ENCODE measurements around the gene METAP1D.

METAP1D gene

DNA sequence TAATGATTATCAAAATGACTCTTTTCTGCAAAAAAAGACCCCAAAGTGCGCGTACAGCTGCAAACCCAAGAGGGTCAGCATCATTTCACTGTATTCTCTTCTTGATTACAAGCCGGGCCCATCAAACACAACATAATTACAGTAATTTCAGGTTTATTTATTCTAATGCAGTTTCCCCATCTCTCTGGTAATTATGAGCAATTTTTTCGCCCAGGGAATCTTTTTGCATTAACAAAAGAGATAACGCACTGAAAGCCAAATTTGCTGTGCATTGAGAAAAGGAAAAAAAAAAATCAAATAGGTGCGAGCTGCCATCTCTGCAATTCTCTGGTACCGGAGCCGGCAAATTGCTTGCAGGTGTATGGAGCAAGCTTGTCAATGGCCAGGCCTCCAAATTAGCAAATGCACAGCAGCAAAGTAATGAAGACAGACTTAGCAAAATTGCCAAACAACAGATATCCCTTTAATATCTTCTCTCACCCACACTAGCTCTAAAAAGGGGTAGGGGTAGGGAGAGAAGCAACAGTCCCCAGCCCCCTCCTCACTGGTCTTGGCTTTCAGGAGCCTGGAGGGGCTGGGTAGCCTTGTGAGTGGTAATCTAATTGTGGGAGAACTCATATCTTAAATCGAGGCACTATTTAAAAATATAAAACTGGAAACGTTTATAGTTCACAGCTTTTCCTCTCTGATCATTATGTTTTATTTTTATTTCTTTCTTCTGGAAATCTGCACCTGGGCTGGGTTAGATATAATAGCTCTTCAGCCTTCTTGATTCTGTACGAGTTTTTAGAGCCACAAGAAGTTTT, 92.2 kb downstream of the METAP1D start:
- no peak for DNase-seq (ENCODE audit: low read depth in 2 of 2)

DNA sequence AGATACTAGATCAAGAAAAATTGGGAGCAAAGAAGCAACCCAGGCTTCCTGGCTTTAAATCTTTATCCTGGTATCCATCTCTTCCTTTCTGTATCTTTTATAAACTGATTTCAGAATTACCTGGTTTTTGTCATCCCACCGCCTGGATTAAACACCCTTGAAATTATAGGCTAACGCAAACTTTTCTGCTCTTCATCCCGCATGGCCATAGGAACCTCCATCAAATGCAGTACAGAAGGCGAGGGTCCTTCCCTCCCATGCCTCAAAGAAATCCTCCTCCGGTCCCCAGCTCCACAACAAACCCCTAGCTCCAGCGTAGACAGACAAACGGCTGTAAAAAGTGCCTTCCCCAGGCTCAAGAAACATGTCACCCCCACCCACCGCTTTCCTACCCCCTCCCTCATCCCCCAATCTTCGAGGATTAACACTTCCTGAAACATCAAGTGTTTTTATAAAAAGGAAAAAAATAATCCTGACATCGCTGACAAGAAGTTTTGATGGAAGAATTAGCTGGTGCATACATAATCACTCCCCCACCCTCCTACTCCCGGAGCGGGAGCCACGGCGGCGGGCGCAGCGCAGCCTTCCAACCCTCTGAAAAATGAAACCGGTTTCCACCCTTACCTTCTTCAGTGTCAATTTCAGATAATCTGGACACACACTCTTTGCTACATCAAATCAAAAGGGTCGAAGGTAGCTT, 93.1 kb downstream of the METAP1D start:
- DNase-seq (ENCODE audit: low read depth in 2 of 2) = no peak

DNA sequence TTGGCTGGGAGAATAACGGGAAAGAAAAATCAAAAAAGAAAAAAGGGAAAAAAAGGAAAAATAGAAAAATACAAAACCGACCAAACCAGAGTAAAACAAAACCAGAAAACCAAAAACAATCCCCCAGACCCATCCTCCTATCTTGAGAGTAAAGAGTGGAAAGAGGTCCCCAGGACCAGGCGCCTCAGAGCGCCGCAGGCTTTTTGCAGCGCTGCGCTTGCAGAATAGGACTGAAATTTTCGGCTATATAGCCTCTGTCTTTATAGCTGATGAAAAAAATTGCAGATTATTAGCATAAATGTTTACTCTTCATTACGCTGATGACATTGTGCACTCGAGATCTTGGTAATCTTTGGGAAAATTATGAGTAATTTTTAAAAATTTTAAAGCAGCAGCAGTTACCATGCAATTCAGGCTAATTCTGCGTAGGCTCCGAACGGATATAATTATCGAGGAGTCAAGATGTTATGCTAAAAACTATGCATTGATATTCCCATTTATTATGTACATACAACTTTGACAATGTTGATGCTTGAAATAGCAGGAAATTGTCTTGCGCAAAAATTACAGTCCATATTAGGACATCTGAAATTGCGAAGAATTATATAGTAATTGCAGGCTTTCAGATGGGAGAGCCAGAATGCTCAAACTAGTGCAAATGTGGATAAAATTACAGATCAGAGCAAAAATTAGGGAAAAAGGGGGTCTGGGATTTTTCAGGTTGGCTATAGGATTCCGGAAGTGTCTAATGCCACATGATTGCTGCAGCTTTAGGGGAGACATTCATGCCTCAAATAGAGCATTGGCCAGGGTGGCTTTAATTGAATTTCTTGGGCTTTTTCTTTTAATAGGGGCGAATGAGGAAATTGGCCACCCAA, 93.9 kb downstream of the METAP1D start:
- DNase-seq (ENCODE audit: low read depth in 2 of 2) = no peak

DNA sequence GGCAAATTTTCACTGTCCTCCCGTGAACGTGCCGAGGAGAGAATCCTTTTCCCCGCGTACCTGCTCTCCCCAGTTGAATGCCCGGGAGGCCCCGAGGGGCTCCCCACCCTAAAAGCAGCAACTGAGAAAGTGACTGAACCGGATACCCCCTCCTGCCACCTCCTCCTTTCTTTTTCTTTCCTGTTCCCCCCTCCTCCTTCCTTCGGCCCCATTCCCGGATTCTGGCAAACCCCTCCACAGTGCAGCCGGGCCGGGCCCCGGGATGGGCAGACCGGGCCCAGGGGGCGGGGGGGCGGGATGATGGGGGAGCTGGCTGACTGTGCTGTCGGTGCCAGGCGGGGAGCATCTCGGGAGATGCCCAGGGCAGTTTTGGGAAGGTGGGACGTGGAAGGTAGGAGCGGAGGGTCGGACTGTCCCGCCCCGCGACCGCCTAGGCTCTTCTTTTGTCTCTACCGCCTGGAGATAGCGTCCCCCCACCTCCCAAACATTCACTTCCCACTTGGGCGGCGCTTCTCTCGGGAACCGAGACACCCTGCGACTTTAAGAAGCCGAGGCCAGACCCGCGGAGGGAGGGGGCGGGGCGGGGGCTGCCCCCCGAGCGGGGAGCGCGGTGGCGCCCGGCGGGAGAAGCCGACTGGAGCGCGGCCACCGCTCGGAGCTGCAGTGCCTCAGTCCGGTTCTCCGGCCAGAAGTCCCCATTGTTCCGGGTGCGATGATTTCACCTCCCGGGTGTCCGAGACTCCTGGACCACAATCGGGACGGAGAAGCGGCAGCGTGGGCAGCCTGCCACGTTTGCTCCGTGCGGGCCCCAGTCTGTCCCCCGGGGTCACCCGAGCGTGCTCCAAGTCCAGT, 94.8 kb downstream of the METAP1D start:
- no peak for DNase-seq (ENCODE audit: low read depth in 2 of 2)

DNA sequence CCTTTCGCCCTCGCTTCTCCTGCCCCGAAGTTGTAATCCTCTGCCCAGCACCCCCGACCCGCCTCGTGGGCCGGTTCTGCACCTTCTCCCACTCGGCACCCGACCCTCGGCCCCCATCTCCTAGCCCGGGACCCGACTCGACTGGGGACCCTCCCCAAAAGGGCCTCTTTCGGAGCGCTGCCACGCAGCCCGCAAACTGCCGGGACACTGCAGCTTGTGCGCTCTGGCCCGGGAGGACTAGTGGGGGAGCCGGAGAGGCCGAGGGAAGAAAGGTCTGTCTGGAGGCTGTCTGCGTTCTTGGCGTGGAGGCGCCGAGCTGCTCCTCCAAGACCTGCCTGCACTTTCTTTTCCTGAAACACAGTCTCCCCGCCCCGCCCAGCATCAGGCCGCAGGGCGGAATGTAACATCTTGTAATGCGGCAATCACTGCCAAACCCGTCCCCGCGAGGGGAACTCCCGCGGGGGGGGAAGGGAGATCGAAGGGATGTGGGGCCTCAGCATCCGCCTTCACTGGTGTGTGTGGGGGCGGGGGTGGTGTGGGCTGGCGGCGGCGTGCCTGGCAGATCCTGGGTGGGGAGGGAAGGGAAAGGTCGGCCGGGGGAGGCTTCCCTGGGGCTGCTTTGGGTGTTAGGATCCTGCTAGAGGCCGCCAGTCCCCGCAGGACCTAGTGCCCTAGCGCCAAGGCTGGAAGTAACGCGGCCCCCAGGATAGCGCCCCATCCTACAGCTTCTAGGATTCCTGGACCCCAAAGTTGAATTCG, 95.6 kb downstream of the METAP1D start:
- DNase-seq (ENCODE audit: low read depth in 2 of 2) = peak; percentile 48 to 56

DNA sequence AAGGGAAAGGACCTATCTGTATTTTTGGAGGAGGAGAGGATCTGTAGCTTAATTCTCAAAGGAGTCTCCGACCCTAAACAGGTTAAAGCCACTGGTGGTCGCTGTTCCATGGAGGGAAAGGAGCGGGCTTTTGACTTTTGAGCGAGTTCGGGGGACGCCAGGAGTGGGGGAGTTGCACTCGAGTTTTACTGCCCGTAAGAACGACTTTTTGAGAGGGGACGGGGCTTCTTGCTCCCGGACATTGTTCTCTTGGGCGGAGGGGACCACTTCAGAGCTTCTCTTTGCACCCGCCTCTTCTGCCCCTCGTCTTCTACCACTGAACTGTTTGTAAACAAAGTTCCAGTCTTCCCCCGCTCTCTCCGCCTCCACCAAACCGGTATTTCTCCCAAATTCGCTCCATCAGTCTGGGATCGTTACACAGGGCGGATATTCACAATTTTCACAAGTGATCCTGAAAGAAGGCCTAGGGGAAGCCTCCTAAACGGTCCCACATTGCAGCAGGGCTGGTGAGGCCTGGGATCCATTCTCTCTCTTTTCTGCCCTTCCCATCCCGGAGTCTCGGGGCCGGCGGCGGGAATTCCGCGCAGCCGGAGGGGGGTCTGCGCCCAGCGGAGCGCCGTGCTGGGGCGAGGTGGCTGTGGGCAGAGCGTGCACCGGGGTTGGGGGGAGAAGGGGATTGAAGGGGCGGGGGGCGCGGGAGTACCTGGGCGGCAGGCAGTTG, 96.3 kb downstream of the METAP1D start:
- no peak for DNase-seq (ENCODE audit: low read depth in 2 of 2)

DNA sequence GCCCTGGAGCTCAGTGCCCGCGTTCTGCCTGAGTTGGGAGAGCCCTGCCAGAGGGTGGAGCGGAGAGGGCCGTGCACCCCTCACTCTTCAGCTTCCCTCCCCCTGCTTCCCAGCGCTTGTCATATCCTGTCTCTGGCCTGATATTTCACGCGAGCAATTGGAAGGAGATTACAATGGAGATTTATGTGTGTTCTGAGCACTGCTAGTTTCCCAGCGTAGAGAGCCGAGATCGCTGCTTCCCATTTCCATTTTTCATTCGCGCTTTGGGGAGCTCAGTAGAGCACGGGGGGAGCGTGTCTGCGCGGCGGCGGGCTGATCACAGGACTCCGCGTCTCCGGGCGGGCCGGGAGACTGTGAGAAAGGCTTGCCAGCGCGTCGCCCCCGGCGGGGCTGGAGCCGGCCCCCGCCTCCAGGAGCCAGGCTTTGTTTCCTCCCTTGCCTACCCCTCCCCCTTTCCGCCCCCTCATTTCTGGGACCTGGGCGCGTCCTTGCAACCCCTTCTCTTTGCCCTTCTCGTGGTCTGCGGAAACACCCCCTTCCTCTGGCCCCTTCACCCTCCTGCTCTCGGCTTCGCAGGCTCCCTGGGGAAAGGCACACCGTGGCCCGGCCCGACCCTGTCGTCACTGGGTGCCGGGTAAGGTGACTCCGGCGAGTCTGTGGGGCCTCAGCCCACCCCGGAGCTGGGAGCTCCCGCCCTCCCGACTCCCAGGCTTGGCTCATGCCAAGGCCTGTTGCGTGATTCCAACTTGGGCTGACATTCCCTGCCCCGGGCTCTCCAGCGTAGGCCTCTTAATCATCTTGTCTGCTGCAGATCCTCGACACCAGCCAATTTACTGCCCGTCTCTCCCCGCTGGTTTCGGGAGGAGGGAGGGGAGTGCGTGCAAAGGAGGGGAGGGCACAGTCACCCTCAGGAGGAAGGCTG, 97.1 kb downstream of the METAP1D start:
- DNase-seq (ENCODE audit: low read depth in 2 of 2) = no peak

DNA sequence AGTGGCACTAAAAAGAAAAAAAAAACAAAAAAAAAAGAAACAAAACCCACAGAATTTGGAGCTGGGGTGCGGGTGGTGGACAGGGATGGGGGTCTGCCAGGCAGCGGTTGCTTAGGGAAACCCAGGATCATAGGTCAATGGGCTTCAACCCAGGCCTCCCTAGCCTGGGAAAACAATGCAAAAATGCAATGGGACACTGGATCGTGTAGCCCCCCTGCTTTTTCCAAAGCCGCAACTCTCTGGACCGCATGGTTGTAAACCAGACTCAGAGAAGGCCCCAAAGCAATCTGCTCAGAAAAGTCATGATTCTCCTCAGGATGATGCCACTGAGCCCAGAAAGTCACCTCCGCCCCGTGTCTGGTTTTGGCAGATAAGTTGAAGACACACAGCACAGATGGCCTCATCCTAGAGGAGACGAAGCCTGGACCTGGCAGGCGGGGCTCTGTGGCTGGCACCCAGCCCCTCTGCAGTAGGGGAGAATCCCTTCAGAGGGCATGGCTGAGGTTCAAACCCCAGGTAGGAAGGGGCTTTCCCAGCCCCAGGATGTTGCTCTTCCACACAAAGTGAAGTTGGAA, 97.9 kb downstream of the METAP1D start:
- DNase-seq (ENCODE audit: low read depth in 2 of 2) = no peak

DNA sequence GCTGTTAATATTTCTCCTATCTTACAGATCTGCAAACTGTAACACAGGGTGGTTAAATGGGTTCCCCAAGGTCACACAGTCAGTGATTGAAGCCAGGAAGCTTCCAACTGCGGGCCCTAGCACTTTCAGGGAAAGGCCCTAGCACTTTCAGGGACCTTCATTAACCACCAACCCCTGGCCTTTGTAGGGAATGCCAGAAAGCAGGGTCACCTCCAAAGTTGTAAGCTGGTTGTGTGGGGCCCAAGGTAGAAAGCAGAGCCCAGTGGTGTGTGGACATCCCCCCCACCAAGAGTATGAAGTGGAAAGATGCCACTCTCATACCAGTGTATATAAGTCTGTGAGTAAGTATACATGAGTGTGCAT, 98.5 kb downstream of the METAP1D start:
- DNase-seq (ENCODE audit: low read depth in 2 of 2) = no peak

DNA sequence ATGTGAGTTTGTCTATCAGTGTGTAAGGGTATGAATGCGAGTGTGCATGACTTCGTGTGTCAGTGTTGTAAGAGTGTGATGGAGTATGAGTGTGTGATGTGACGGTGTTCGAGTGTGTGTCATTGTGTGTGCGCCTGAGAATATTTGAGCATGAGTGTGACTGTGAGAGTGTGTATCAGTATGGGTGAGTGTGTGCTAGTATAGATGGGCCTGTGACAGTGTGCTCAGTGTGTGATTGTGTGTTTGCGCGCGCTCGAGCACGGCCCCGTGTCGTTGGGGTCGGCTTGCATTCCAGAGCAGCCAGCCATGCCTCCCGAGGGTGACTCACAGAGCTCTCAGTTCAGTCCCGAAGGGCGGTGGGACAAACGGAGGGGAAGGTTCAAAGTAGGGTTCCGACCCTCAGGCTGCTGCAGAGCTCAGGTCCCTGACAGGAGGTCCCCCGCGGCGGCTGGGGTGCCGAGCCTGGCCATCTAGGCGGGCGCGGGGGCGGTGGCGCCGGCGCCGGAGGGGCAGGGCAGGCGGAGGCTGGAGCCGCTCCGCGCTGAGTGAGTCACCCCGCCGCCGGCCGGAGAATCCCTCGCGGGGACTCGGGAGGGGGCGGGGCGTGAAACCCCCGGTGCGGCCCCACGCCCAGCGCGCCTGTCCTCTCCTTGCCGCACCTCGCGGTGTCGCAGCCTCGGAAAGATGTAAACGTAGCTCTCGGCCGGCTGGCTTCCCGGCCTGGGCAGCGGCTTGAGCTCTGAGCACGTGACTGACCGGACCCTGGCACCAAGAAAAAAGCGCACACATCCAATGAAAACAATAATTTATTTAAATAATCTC, 99.1 kb downstream of the METAP1D start:
- DNase-seq (ENCODE audit: low read depth in 2 of 2) = no peak

DNA sequence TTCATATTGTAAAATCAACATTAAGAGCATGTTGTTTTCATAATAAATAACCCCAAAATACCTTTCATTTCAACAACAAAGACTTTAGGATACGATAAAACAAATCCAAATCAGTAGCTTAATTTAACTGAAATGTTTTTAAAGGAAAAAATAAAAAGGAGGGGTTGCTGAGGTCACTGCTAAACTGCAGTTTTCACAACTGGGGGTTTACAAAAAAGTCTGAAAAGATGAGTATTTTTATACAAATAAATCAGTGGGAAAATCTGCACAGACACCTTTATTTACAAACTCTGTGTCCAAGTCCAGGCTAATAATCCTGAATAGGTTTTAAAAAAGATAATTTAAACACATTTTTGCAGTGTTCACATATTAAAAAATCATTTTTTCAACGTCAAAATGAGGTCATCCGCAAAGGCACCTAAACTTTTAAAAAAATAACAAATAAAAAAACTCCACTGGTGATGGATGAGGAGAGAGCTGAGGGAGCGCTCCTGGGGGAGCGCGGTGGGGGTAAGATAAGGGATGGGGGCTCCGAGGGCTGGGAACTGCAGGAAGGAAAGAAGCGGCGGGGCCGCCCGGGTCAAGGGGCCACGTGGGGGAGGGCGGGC, 99.8 kb downstream of the METAP1D start:
- DNase-seq (ENCODE audit: low read depth in 2 of 2) = no peak

DNA sequence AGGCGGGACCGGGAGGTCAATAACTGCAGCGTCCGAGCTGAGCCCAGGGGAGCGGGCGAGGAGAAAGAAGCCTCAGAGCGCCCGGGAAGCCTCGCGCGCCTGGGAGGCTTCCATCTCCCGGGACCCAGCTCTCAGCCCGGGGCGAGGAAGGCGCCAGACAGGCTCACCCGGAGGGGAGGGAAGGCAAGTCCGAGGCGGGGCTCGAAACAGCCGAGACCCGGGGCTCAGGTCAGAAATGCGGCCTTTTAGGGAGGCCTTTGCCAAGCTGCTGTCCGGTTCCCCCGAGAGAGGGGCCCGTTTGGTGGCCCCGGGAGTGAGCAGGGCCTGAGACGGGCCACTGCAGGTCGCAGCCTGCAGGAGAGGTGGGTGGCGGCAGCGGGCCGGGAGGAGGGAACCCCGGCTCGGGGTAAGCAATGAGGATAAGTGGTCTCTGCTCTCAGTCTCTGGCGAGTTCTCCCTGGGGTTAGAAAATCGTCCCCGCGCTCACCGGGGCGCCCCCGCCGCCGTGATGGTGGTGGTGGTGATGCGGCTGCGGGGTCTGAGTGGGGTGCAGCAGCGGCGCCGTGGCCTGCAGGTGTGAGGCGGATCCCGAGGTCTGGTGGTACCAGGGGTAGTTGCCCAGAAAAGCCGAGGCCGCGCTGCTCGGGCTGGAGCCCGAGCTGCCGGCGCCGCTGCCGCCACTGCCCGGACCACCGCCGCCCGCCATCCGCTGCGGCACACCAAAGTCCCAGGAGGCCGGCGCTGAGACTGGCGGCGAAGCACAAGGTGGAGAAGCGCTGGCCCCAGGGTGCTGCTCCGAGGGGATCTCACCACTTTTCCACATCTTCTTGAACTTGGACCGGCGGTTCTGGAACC, 100.6 kb downstream of the METAP1D start:
- no peak for DNase-seq (ENCODE audit: low read depth in 2 of 2)

DNA sequence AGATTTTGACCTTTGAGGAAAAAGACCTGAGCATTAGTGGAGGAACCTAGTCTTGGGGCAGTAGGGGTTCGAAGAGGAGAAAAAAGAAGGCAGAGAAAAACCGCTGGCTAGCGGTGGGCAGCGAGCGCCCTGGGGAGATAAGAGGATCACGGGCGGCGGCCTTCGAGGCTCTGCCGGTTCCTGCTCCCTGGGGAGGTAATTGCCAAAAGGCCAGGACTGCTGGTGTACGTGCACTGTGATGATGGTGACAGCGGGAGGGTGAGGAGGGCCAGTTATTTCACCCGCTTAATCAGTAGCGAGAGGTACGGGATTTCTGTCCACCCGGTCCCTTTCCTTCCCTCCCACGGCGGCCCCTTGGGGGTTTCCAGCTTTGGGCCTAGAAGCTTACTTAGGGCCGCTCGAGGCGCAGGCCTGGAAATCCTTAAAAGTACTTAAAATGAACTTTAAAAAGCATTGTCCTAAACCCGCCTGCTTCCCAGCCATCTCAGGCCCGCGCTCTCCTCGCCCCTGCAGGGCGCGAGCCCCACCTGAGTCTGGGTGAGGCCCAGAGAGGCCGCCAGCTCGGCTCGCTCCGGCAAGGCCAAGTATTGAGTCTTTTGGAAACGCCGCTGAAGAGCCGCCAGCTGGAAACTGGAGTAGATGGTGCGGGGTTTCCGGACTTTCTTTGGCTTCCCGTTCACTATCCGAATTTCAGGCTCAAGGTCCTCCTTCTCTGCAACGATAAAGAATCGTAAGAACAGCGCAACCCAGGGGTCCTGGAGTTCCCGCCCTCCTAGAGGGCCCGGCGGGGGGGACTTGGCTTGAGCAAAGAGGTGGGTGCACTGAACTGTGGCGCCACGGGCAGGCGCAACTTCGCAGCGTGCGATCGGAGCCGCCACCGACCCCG, 101.4 kb downstream of the METAP1D start:
- DNase-seq (ENCODE audit: low read depth in 2 of 2) = no peak

DNA sequence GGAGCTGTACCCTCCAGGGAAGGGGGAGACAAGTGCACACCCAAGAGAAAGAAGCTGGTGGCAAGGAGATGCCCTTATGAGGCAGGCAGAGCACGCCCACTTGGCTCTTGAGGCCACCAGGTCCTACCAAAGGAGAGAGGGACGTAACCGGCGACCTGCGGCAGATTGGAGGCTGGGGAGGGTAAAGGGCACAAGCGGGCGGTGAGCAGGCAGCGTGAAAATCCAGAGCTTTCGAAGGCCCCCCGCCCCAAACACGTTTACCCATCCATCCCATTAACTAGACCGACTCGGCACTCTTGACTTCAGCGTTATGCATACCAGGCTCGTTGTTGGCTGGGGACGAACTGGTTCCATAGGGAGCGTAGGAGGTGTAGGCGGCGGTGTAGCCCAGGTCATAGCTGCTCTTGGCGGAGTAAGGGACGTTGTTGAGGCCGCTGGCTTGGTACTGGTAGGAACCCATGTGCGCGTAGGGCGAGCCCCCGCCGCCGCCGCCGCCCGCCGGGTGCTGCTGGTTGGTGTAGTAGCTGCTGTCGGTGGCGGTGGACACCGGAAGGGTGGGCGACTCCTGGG, 102.2 kb downstream of the METAP1D start:
- no peak for DNase-seq (ENCODE audit: low read depth in 2 of 2)

All from stimulated activated CD8-positive, alpha-beta memory T cell treated with anti-CD3 and anti-CD28 coated beads, Interleukin-2, amount 100 ng/mL, for 1 hour (primary cell).